GM12892 (cell line): Measurements from ENCODE around the gene SAA4.

Experiments used
- POLR2A ChIP-seq: IDR thresholded peaks from 2 replicates; pipeline ENCODE4 v1.6.1; 2011; ENCODE audit warnings: low read depth, low read length, control low read depth
- POLR2AphosphoS5 ChIP-seq: IDR thresholded peaks from 2 replicates; pipeline ENCODE4 v1.6.1; 2011; ENCODE audit warnings: low read depth, low read length, control low read depth

GRCh38 chr11:18285841-18286240 lies 49.2 kb upstream of the SAA4 start:
- no peak for TF ChIP-seq POLR2A
- no peak for TF ChIP-seq POLR2AphosphoS5
